Thoracic aorta (tissue), 2 donors: ENCODE results near the gene CFAP20. TPM values are rescaled to one million over a fixed set of nuclear protein-coding genes. Genes with fewer than 3 reads are reported as not detected.

Experiments
- ATAC-seq: fragments of 150-250 bp; one replicate; pipeline ENCODE4 v1.8.0; 2017; ENCODE audit warnings: low read depth; ENCODE audit not compliant: insufficient number of reproducible peaks, low FRiP score
- DNase-seq: peaks from one replicate; pipeline ENCODE4 v3.0.0-alpha.2; 2020; ENCODE audit warnings: low spot score
- H3K27ac ChIP-seq, 2 donors: fragments of 200-600 bp; sonication (generic); 1 replicate in 1 of 2; 2 replicates in 1 of 2; pipeline ENCODE4 v1.5.1; 2016; ENCODE audit warnings: mild to moderate bottlenecking in 2 of 2, moderate library complexity in 2 of 2
- H3K27me3 ChIP-seq: fragments of 200-600 bp; sonication (generic); replicated peaks from 2 replicates; pipeline ENCODE4 v1.6.0; 2016; ENCODE audit warnings: mild to moderate bottlenecking; ENCODE audit not compliant: insufficient read depth
- H3K36me3 ChIP-seq: fragments of 200-600 bp; sonication (generic); one replicate; pipeline ENCODE4 v1.5.1; 2016
- H3K4me1 ChIP-seq, 2 donors: fragments of 200-600 bp; sonication (generic); 1 replicate in 1 of 2; 2 replicates in 1 of 2; pipeline versions ENCODE4 v1.5.1 to v1.6.0; 2016; ENCODE audit warnings: low read depth in 2 of 2, mild to moderate bottlenecking in 1 of 2; ENCODE audit not compliant: control insufficient read depth in 1 of 2
- H3K4me3 ChIP-seq: fragments of 200-600 bp; sonication (generic); 2 replicates; pipeline ENCODE4 v1.5.1; 2016; ENCODE audit warnings: mild to moderate bottlenecking
- H3K9me3 ChIP-seq: fragments of 200-600 bp; sonication (generic); 2 replicates; pipeline ENCODE4 v1.5.1; 2016
- CTCF ChIP-seq: fragments of 200-600 bp; sonication (generic); IDR thresholded peaks from one replicate; pipeline ENCODE4 v1.5.1; 2019; ENCODE audit warnings: antibody characterized with exemption
- total RNA-seq, 2 donors: library from RNA; depleted of rRNA; stranded (reverse); fragments of >200 nt; gene quantifications; one replicate each; pipeline versions ENCODE4 v1.1.0 to v1.2.3, GENCODE V29; 2016

CFAP20 gene
- total RNA-seq, 2 donors from 2014 or later: 48.5 to 52.5 TPM

- no peak for TF ChIP-seq CTCF
- DNase-seq: no peak
- Histone ChIP-seq H3K27me3 (no peaks in the 10 kb centered on the region), H3K4me3 (peak overlapping the region; percentile 97), H3K9me3 (no peaks in the 10 kb centered on the region), H3K27ac (peak overlapping the region; percentile 78 to 85), H3K4me1 (peaks cover 15 to 46% of the 10 kb centered on the region in 2 donors), H3K36me3 (no peaks in the 10 kb centered on the region)
- no peak for ATAC-seq
Observed at GRCh38 chr16:58128711-58129096, 477 bp downstream of the CFAP20 start.

- Histone ChIP-seq H3K36me3 (no peaks in the 10 kb centered on the region), H3K27ac (no peak overlapping the region), H3K4me3 (peak overlapping the region; percentile 97), H3K4me1 (peaks cover 15 to 46% of the 10 kb centered on the region in 2 donors), H3K9me3 (no peaks in the 10 kb centered on the region), H3K27me3 (no peaks in the 10 kb centered on the region)
- no peak for TF ChIP-seq CTCF
- ATAC-seq: no peak
- DNase-seq: no peak
Observed at GRCh38 chr16:58128181-58128631, 975 bp downstream of the CFAP20 start.

GRCh38 chr16:58127634-58128033 is 1.5 kb downstream of the CFAP20 start:
- H3K4me1 ChIP-seq: peaks cover 15 to 46% of the 10 kb centered on the region in 2 donors
- H3K9me3 ChIP-seq: no peaks in the 10 kb centered on the region
- peak overlapping the region in 1 of 2 donors; percentile 55 for H3K27ac ChIP-seq
- peak overlapping the region; percentile 97 for H3K4me3 ChIP-seq
- TF ChIP-seq CTCF: no peak
- no peaks in the 10 kb centered on the region for H3K27me3 ChIP-seq
- ATAC-seq (no peak), DNase-seq (no peak)
- H3K36me3 ChIP-seq: no peaks in the 10 kb centered on the region

- no peak for ATAC-seq
- H3K9me3 ChIP-seq: no peaks in the 10 kb centered on the region
- H3K4me3 ChIP-seq: peak overlapping the region; percentile 97
- peaks cover 15 to 51% of the 10 kb centered on the region in 2 donors for H3K4me1 ChIP-seq
- peak overlapping the region; percentile 6 to 55 for H3K27ac ChIP-seq
- no peak for DNase-seq
- H3K36me3 ChIP-seq: no peaks in the 10 kb centered on the region
- no peaks in the 10 kb centered on the region for H3K27me3 ChIP-seq
- TF ChIP-seq CTCF: no peak
Observed at GRCh38 chr16:58127033-58127556, 2.1 kb downstream of the CFAP20 start.

GRCh38 chr16:58126451-58126961 is 2.7 kb downstream of the CFAP20 start:
- Histone ChIP-seq H3K27ac (peak overlapping the region in 1 of 2 donors; percentile 43), H3K4me1 (peaks cover 17 to 56% of the 10 kb centered on the region in 2 donors), H3K27me3 (no peaks in the 10 kb centered on the region), H3K36me3 (no peaks in the 10 kb centered on the region), H3K9me3 (no peaks in the 10 kb centered on the region), H3K4me3 (peak overlapping the region; percentile 97)
- ATAC-seq (no peak), DNase-seq (no peak)
- no peak for TF ChIP-seq CTCF
